ENCODE results near the gene ACOT7.

The ACOT7 gene

DNA sequence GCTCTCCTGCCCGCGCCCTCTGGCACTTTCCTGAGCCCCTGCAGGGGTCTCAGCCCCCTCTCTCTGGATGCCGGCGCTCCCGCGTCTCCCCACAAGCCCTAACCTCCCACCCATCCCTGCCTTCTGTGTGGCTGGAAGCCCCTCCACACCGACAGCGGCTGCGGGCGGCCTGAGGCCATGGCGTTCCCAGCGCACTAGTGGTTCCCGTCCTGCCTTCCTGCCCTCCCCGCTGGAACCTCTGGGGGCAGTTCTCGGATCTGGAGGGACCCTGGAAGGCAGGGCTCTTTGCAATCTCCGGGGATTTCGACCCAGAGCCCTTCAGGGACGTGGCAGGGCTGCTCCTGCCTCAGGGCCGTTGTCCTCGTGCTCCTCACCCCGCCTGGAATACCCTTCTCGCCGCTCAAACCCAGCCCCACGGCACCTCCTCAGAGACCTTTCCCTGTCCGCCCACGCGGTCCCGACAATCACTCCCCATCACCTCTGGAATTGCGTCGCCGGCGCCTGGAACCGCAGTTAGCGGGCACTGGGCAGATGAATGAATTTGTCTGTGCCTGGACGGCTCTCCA lies 30.5 kb upstream of the ACOT7 start:
- DNase-seq, result no peak

DNA sequence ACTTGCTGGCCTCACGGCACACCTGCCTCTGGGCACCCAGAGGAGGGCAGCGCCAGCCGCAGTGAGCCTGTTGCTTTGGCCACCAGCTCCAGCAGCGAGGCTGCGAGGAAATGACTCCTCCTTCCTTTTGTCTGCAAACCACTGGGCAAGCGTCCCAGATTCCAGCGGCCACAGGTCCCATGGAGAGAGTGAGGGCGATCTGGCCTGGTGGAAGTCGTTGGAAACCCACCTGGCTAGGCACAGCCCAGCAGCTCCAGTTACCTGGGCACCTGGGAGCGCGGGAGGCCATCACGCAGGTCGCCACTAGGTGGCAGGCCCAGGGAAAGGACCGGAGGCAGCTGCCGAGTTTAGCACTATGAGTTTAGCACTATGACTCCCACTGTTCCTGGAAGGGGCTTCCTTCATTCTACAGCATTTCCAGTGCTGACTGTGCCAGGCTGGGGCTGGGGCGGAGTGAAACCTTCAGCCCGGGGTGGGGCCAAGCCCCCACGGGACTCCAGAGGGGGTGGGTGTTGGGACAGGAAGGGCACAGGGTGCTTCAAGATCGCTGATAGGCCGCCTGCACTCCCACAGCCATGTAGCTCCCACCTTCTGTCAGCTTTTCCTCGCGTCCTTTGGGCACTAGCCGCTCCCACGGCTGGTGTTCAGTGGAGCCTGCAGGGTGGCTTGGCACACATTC lies 29.9 kb upstream of the ACOT7 start:
- peak; percentile 75 for DNase-seq

DNA sequence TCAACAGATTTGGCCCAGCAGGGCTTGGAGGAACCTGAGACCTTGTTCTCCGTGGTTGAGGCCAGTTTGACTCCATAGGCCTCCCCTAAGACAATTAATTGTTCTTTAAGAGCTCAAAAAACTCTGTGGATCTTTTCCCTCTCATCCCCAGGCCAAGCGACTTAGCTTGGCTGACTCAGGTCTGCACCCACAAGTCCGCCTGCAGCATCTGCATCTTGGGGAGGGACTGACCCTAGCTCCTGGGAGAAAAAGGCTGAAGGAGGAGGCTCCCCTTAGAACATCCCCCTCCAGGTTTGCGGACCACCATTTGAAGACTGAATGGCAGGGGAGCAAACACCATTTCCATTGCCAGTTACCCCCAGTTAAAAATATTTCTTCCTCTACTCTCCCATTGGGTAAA lies 27.7 kb upstream of the ACOT7 start:
- DNase-seq, result no peak

DNA sequence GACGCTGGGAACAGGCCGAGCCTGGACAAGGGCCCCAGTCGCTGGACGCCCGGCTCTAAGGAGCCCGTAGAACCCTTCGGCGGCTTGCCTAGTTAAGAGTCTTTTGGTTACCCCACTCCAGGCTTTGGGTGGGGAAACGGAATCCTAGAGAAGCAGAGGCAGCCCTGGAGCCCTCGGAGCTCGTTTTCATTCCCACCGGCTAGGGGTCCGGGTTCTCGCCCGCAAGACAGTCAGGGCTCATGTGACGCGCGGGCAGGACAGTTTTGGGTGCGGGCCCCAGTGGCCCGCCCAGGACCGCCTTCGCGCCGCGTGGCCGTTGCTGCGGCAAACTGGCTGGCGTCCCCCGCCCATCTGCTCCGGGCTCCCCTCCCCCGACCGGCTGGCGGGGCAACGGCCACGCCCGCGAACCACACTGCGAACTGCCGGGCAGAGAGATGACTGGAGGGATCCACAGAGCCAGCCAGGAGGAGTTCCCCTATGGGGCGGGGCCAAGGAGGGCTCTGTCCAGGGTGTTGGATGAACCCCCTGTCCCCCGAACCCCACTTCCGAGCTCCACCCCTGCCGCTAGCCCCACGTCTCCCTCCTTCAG lies 27.0 kb upstream of the ACOT7 start:
- no peak for DNase-seq

DNA sequence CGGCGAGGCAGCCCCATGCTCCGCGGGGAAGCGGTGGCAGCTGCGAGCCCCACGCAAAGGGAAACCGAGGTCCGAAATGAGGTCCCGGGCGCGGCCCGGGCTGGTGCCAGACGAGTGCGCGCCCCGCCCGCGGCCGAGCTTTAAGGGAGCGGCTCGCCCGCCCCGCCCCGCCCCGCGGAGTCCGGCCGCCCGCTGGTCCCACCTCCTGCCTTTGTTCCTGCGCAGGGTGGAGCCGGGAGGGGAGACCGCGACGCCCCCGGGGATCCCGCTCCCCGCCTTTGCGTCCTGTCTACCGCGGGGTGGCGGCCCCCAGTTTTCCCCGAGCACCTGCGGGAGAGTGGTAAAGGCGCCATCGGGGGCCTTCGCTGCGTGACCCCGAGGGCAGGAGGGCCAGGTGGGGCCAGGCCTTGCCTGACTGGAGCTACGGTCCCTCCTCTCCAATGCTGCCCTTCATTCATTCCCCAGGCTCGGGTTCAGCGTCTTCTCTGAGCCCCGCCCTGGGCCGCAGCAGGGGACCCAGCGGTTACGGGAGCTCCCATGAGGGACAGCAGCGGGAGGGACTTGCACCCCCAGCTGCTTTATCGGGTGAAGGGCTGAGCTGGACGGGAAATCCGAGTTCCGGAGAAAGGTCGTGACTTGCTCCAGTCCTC lies 26.4 kb upstream of the ACOT7 start, which contains the start of gene HES2:
Gene HES2, minus strand, starts transcription at position 116 of the 650 bp plus-strand sequence. Its CDS starts 99 bp downstream, at position 17.
- peak; percentile 14 for DNase-seq

DNA sequence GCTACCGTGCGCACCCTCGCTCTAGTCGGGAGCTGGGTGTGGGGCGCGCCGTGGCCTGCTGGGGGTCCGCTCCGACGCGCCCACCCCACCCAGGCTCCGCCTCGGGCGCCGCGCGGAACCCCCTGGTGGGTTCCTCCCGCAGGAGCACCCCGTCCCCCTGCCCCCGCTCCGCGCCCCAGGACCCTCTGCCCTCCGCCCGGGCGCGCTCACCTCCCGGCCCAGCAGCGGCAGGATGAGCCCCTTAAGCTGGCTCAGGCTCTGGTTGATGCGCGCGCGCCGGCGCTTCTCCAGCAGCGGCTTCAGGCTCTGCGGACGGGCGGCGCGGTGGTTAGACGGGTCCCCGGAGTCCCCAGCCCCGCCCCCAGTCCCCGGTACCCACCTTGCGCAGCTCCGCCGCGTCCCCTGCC lies 25.8 kb upstream of the ACOT7 start:
- no peak for DNase-seq

DNA sequence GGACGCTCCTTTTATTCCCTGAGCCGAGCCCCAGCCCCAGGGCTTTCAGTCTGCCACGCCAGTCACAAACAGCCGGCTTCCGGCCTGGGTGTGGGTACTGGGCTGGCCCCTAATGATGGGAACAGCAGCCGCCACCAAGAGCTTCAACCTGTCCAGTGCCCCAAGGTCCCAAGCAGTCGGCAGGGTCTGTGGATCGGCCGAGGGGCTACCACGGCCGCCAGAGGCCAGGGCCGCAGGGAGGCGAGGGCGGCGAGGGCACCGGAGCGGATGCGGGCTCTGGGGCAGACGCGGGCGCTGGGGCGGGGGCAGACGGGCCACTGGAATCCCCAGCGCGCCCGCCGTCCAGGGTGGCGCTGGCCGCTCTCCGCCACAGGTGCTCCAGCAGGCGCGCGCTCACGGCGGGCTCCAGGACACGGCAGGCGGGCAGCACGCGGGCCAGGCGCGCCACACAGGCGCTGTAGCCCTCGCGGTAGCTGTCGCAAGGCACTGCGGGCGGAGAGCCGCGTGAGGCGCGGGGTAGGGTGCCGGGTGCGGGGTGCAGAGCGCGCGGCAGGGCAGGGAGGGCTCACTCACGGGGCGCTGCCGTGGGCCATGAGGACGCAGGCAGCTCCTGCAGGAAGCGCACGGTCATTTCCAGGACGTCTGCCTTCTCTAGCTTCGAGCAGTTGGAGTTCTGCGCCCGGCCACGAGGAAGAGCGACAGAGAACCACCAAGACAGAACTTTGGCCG lies 25.3 kb upstream of the ACOT7 start:
- DNase-seq, result no peak

DNA sequence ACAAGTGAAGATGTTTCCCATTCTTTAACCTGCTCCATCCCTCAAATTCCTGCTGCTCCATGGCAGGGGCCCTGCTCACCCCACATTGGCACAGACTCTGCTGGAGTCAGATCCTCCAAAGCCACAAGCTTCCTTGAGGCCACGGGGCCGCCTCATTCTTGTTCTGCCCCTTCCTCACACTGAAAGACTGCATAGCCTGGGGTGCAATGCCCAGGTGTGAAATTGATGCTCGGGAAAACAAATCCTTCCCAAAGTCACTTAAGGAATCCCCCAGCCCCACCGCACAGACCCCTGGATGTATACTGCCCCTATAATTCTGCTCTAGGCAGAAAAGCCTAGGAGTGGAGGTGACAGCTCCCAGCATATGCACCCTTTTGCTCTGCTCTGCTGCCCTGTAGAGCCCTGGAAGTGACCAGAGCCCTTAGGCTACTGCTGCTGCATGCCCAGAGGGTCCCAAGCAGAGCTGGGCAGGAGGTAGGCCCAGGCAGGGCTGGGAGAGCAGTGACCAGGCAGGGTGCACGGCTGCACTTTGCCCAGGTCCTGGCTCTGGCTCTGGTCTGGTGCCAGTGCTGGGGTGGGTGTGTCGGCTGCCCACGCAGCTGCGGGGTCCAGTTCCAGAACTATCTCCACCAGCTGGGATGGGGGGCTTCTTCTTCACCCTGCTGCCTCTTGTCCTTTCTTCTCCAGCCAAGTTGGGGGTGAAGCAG lies 24.5 kb upstream of the ACOT7 start:
- no peak for DNase-seq

DNA sequence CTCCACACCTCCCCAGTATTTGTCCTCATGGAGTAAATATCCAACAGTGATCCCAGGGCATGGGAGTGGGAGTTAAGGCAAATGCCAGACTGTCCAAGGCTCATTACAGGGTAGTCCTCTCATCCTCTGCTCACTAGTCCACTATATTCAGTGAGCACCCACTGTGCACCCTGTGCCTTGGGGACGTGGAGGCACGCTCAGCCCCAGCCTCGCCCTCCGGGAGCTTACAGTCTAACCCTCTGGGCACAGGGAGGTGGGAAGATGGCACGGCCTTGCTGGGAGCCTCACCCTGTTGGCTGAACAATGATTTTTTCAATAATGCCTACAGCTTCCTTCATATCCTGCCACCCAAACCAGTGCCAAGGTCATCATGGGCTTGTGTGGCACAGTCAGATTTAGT lies 23.3 kb upstream of the ACOT7 start:
- DNase-seq, result no peak

DNA sequence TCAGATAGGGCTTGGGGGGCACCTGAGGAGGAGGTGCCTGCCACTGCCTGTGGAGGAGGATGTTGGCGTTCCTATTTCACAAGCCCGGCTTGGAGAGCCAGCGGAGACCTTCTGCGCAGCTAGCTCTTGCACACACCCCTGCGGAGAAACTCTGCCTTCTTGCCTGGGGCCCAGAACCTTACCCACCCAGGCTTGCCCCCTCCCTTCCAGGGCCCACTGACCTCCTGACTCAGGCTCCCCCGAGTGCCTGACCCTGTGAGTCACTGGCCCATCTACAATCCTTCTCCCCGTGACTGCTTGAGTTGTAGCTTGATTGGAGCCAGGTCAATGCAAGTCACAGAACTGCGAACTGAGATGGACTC lies 22.7 kb upstream of the ACOT7 start:
- DNase-seq, result no peak

DNA sequence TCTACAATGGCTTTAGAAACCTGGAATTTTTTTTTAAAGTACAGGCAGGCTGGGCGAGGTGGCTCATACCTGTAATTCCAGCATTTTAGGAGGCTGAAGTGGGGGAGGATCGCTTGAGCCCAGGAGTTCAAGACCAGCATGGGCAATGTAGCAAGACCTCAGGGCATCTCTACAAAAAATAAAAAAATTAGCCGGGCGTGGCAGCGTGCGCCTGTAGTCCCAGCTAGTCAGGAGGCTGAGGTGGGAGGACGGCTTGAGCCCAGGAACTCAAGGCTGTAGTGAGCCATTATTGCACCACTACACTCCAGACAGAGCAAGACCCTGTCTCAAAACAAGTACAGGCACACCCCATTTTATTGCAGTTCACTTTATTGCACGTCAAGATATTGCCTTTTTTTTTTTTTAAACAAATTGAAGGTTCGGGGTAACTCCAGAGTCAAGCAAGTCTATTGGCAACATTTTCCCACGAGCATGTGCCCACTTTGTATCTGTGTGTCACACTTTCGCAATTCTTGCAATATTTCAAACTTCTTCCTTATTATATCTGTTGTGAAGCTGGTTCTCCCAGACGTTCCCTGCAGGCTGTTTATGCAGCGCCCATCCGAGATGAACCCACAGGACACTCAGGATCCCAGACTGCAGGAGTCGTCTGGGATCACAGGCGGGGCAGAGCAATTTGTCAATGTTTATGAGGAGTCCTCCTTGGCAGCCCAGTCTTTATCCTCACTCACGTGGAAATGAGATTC lies 21.5 kb upstream of the ACOT7 start:
- no peak for DNase-seq

DNA sequence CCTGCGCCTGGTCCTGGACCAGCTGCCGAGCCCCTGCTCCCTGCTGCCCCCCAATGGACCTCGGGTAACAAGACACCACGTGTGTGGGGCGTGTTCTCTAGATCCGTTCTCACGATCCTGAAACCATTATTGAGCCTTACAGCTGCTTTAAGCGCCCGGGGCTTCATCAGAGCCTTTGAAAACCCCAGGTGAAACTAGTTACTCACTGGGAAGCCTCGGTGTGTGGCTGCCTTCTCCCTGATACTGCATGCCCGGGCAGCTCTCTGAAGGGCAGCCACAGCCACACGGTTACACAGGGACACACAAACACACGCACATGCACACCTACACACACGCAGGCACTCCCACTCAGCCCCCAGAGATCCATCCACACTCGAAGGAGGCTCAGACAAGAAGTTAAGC lies 20.9 kb upstream of the ACOT7 start:
- peak; percentile 55 for DNase-seq

DNA sequence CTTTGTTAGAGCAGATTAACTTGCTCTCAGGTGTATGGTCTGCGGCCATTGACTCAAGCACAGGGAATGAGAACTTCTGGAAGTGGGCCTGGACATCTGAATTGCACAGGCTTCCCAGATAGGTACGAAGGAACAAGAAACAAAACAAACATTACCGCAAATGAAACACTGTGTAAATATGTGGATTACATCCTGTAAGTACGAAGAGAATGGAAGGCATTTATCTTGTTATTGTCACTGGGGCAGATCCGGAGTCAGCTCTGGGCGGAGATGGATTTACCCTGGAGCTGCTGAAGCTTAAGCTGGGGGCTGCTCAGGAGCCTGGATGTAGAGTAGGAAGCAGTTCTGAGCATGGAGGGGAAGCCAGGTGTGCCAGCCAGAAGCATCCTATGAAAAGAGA lies 19.3 kb upstream of the ACOT7 start:
- no peak for DNase-seq

DNA sequence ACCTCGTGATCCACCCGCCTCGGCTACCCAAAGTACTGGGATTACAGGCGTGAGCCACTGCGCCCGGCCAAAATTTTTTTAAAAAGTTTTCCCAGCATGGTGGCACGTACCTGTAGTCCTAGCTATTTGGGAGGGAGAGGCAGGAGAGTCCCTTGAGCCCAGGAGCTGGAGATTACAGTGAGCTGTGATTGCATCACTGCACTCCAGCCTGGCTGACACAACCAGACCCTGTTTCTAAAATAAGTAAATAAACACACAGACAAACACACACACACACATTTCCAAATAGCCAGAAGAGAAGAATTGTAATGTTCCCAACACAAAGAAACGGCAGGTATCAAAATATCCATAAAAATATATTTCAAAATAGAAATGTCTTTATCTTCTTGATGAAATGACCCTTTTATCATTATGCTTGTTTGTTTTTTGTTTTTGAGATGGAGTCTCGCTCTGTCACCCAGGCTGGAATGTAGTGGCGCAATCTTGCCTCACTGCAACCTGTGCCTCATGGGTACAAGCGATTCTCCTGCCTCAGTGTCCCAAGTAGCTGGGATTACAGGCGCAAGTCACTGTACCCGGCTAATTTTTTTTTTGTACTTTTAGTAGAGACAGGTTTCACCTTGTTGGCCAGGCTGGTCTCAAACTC lies 16.8 kb upstream of the ACOT7 start:
- DNase-seq, result no peak

DNA sequence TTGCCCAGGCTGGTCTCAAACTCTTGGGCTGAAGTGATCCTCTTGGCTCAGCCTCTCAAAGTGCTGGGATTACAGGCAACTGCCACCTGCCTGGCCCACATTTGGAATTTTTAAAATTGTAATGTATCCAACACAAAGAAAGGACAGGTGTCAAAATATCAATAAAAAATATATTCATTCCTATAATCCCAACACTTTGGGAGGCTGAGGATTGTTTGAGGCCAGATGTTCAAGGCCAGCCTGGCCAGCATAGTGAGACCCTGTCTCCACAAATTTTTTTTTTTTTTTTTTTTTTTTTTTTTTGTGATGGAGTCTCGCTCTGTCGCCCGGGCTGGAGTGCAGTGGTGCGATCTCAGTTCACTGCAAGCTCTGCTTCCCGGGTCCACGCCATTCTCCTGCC lies 16.2 kb upstream of the ACOT7 start:
- DNase-seq, result no peak

DNA sequence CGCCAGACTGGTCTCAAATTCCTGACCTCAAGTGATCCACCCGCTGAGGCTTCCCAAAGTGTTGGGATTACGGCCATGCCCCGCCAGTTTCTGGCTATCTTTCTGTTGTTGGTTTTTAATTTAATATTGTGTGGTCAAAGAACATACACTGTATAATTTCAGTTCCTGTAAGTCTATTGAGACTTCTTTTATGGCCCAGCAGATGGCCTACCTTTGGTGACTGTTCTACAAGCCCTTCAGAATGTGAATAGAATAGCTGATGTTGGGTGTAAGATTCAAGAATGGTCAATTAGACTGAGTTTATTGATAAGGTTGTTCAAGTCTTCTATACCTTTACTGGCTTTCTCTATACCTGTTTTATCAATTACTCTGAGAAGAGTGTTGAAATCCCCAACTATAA lies 15.5 kb upstream of the ACOT7 start:
- no peak for DNase-seq

DNA sequence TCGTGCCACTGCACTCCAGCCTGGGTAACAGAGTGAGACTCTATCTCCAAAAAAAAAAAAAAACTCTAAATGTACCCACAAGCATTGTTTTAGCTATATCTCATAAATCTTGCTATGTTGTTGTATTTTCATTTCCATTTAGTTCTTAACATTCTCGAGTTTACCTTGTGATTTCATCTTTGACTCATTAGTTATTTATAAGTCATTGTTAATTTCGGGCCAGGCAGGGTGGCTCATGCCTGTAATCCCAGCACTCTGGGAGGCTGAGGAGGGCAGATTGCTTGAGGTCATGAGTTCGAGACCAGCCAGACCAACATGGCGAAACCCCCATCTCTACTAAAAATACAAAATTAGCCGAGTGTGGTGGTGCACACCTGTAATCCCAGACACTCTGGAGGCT lies 14.5 kb upstream of the ACOT7 start:
- DNase-seq, result no peak

DNA sequence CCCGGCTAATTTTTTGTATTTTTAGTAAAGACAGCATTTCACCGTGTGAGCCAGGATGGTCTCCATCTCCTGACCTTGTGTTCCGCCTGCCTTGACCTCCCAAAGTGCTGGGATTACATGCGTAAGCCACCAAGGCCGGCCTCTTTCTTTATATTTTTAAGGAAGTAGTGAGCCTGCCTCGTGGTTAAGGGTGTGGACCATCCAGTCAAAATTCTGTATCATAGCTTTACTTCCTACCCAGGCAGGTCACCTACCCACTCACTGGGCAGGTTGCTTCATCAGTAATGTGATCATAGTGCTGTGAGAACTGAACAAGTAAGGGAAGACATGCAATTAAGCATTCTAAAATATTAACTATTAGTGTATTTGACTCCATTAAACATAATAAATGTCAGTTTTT lies 8.1 kb upstream of the ACOT7 start:
- no peak for DNase-seq

DNA sequence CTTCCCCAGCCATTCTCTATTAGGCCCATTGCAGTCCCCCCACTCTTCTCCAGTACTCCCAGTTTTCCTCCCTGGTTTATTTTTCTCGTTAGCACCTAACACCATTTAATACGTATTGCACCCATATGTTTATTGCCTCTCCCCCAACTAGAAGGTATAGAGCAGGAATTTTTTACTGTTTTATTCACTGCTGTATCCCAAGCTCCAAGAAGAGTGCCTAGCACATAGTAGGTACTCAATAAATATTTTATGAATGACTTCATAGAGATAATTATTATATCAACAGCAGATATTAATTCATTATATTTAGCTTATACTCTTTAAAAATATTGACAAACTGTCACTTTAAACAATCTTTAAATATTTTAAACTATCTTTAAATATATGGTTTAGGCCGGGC lies 5.7 kb upstream of the ACOT7 start:
- DNase-seq, result no peak

DNA sequence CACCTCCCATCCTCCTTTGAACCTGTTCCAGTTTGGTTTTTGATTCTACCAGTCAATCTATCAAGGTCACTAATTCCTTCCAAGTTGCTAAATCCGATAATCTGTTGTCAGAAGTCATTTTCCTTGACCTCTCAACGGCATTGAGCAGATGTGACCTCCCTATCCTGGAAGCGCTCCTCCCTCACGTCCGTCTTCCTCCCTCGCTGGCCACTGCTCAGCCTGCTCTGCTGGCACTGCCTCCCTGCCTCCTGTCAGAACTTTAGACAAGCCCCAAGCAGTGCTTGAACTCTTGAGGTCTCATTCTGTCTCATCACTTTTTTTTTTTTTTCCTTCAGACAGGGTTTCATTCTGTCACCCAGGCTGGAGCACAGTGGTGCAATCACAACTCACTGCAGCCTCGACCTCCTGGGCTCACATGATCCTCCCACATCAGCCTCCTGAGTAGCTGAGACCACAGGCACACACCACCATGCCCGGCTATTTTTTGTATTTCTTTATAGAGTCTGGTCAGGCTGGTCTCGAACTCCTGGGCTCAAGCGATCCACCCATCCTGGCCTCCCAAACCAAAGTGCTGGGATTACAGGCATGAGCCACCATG lies 4.4 kb upstream of the ACOT7 start:
- no peak for DNase-seq

DNA sequence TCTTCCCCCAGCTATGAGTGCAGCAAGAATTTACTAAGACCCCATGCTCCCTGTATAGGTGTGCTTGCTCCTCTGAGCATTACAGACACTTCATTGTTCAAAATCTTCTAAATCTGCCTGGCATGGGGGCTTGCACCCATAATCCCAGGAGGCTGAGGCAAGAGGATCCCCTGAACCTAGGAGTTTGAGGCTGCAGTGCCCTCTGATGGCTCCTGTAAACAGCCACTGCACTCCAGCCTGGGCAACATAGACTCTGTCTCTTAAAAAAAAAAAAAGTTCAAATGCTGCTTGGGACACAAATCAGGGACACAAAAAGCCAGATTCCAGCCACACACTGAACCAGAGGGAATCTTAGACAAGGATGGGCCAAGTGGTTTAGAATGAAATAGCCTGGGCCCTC lies 3.4 kb upstream of the ACOT7 start:
- no peak for DNase-seq

Measured in stimulated activated CD4-positive, alpha-beta T cell treated with anti-CD3 and anti-CD28 coated beads, Interleukin-4, amount 100 ng/mL, for 1 hour (primary cell).